Measurements from ENCODE around the gene ZSCAN5A. TPM values are rescaled to one million over a fixed set of nuclear protein-coding genes. Genes with fewer than 3 reads are reported as not detected.

Gene ZSCAN5A
- total RNA-seq, 1 experiment from 2014 or later = 13.8 TPM

DNA sequence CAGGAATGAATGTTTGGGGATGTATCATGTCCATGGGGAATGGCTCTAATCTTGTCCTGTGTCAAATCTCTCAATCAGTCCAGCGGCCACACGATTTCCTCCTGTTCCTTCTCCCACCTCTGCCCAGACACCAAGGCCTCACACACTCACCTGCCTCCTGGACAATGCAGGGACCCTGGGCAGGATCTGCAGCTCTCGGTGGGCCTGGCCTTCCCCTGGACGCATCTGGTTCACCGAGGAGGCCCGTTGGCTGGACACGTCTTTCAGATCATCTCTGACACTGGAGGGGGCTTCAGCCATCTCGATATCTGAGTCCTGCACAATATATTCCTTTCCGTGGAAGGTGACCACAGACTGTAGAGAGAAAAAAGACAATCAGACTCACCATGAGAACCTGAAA lies 91.2 kb downstream of the ZSCAN5A start:
- no peaks in the 10 kb centered on the region for H3K9me3 ChIP-seq (ENCODE audit: control insufficient read depth, insufficient read depth, low read depth, low read length)
- intact Hi-C loops (cut with micrococcal nuclease; ENCODE audit: unreplicated experiment) = no loop called here
- no peaks in the 10 kb centered on the region for H3K36me3 ChIP-seq (ENCODE audit: control insufficient read depth, insufficient read depth, low read length)
- no peak for TF ChIP-seq POLR2AphosphoS5 (IDR thresholded peaks at IDR 0.05; ENCODE audit: low read depth, low read length)
- TF ChIP-seq, protein P1, sequence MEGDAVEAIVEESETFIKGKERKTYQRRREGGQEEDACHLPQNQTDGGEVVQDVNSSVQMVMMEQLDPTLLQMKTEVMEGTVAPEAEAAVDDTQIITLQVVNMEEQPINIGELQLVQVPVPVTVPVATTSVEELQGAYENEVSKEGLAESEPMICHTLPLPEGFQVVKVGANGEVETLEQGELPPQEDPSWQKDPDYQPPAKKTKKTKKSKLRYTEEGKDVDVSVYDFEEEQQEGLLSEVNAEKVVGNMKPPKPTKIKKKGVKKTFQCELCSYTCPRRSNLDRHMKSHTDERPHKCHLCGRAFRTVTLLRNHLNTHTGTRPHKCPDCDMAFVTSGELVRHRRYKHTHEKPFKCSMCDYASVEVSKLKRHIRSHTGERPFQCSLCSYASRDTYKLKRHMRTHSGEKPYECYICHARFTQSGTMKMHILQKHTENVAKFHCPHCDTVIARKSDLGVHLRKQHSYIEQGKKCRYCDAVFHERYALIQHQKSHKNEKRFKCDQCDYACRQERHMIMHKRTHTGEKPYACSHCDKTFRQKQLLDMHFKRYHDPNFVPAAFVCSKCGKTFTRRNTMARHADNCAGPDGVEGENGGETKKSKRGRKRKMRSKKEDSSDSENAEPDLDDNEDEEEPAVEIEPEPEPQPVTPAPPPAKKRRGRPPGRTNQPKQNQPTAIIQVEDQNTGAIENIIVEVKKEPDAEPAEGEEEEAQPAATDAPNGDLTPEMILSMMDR (IDR thresholded peaks at IDR 0.05) = no peak
- TF ChIP-seq, protein P2, sequence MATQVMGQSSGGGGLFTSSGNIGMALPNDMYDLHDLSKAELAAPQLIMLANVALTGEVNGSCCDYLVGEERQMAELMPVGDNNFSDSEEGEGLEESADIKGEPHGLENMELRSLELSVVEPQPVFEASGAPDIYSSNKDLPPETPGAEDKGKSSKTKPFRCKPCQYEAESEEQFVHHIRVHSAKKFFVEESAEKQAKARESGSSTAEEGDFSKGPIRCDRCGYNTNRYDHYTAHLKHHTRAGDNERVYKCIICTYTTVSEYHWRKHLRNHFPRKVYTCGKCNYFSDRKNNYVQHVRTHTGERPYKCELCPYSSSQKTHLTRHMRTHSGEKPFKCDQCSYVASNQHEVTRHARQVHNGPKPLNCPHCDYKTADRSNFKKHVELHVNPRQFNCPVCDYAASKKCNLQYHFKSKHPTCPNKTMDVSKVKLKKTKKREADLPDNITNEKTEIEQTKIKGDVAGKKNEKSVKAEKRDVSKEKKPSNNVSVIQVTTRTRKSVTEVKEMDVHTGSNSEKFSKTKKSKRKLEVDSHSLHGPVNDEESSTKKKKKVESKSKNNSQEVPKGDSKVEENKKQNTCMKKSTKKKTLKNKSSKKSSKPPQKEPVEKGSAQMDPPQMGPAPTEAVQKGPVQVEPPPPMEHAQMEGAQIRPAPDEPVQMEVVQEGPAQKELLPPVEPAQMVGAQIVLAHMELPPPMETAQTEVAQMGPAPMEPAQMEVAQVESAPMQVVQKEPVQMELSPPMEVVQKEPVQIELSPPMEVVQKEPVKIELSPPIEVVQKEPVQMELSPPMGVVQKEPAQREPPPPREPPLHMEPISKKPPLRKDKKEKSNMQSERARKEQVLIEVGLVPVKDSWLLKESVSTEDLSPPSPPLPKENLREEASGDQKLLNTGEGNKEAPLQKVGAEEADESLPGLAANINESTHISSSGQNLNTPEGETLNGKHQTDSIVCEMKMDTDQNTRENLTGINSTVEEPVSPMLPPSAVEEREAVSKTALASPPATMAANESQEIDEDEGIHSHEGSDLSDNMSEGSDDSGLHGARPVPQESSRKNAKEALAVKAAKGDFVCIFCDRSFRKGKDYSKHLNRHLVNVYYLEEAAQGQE (IDR thresholded peaks at IDR 0.05; ENCODE audit: insufficient read depth in 1 of 2, low read depth in 2 of 2, low read length in 1 of 2) = no peak
- TF ChIP-seq TCF7L2 (IDR thresholded peaks at IDR 0.05; ENCODE audit: low read depth, low read length) = no peak
- TF ChIP-seq SIN3A (IDR thresholded peaks at IDR 0.05; ENCODE audit: borderline replicate concordance, insufficient read depth, low read depth, low read length) = no peak
- H3K27ac ChIP-seq (ENCODE audit: low read length) = no peak overlapping the region
- BruUV-seq (replicated peaks) = no TSS peak
- POLR2A ChIA-PET = no interaction called here
- DNase-seq (ENCODE audit: low read depth, low spot score) (no peak), ATAC-seq (no peak)
- no peaks in the 10 kb centered on the region for H3K27me3 ChIP-seq (ENCODE audit: control insufficient read depth, insufficient read depth, low read length)
- in situ Hi-C loops (cut with HindIII; ENCODE audit: low pct_unique_long_range_greater_than_20kb, low sequenced_read_pairs) = no loop called here
- no peaks in the 10 kb centered on the region for H3K4me1 ChIP-seq (ENCODE audit: control insufficient read depth, insufficient read depth, low read length)
- CTCF ChIA-PET = no interaction called here
- no peak overlapping the region for H3K4me3 ChIP-seq (ENCODE audit: low read depth in 2 of 2, low read length in 2 of 2)

DNA sequence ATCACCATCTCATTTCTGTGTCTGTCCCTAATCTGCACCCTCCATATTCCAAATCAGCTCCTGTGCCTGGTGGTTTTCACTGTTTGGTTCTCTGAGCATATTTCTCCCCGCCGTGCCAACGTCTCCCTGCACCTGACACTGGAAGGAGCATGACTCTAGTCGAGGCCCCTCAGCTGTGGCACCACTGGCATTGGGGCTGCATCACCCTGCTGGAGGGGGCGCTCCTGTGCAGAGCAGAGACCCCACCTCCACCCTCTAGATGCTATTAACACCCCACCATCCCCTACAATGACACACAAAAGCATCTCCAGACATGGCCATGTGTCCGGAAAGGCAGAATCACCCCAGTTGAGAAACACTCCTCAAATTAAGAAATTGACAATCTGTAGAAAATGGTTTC lies 91.7 kb downstream of the ZSCAN5A start:
- POLR2A ChIA-PET = no interaction called here
- no peak for ATAC-seq

More for the DNA sequence above, 91.7 kb downstream of the ZSCAN5A start:
- no peak overlapping the region for H3K4me3 ChIP-seq (ENCODE audit: low read depth in 2 of 2, low read length in 2 of 2)
- no peak for DNase-seq (ENCODE audit: low read depth, low spot score)
- CTCF ChIA-PET = no interaction called here
- no peaks in the 10 kb centered on the region for H3K27me3 ChIP-seq (ENCODE audit: control insufficient read depth, insufficient read depth, low read length)
- no TSS peak for BruUV-seq (replicated peaks)
- no peaks in the 10 kb centered on the region for H3K9me3 ChIP-seq (ENCODE audit: control insufficient read depth, insufficient read depth, low read depth, low read length)
- H3K27ac ChIP-seq (ENCODE audit: low read length) = no peak overlapping the region
- no peaks in the 10 kb centered on the region for H3K4me1 ChIP-seq (ENCODE audit: control insufficient read depth, insufficient read depth, low read length)
- intact Hi-C loops (cut with micrococcal nuclease; ENCODE audit: unreplicated experiment) = no loop called here
- H3K36me3 ChIP-seq (ENCODE audit: control insufficient read depth, insufficient read depth, low read length) = no peaks in the 10 kb centered on the region
- in situ Hi-C loops (cut with HindIII; ENCODE audit: low pct_unique_long_range_greater_than_20kb, low sequenced_read_pairs) = no loop called here
- TF ChIP-seq POLR2AphosphoS5 (IDR thresholded peaks at IDR 0.05; ENCODE audit: low read depth, low read length) (no peak), TCF7L2 (IDR thresholded peaks at IDR 0.05; ENCODE audit: low read depth, low read length) (no peak)
- TF ChIP-seq, protein P1 (IDR thresholded peaks at IDR 0.05) = peak; percentile 10; the same call in 1 of the 2 replicates
- TF ChIP-seq, protein P2 (IDR thresholded peaks at IDR 0.05; ENCODE audit: insufficient read depth in 1 of 2, low read depth in 2 of 2, low read length in 1 of 2) = no peak
